Measurements from ENCODE around the gene RAB36.

RAB36 gene

DNA sequence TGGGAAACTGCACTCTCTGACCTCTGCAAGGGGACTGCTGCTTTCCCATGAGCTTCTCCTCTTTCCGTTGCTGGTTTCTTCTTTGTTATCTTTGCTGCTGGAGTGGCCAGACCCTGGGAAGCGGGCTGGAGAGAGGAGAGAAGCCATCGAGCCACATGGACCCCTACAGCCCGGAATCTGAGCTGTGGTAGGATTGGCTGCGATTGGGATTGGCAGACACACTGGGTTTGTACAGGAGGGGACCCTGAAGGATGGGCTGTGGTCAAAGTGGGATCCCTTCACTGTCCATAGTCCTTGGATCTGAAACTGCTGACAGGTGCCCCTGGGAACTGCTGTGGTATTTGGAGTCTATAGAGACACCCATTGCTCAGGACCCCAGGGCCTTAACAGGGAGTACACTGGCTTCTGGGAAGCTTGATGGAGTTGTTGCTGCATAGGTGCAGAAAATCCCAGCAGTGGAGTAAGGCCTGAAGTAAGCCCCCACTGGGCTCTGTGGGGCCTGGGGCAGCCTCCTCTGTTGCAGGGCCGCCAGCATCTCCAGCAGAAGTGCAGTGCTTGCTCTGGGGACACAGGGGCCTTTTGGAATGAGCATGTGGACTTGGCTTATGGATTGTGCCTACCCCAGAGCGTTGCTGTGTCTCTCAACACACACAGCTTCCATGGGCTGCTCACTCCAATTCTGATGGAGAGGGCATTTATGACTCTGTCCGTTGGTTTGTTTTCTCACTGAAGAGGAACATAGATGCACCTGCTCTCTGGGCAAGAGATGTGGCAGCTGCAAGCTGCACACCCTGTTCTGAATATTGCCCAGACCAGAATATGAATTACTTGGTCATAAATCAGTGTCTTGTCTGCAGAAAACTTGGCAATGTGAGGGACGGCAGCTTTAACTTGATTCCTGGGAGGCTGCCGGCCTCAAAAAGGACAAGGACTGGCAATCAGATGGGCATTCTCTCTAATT lies 67.1 kb downstream of the RAB36 start:
- Histone ChIP-seq H4K20me1 (ENCODE audit: insufficient read depth, low read length) (peaks cover 6% of the 10 kb centered on the region; the same call in 1 of the 2 replicates), H3K27ac (ENCODE audit: low read length) (peak overlapping the region; percentile 60), H2AFZ (ENCODE audit: low read depth, low read length) (no peak overlapping the region), H3K9ac (ENCODE audit: low read depth, low read length) (peak overlapping the region; percentile 13; the same call in 1 of the 2 replicates), H3K36me3 (ENCODE audit: insufficient read depth, low read length) (peaks cover 16% of the 10 kb centered on the region), H3K9me3 (ENCODE audit: insufficient read depth, low read length, severe bottlenecking) (no peaks in the 10 kb centered on the region), H3K27me3 (ENCODE audit: insufficient read depth, low read length, poor library complexity) (no peaks in the 10 kb centered on the region), H3K4me1 (ENCODE audit: insufficient read depth, low read length) (peaks cover 50% of the 10 kb centered on the region), H3K4me2 (ENCODE audit: insufficient read depth, low read length) (no peak overlapping the region), H3K4me3 (ENCODE audit: low read depth in 1 of 2, low read length in 2 of 2) (no peak overlapping the region), H3K79me2 (ENCODE audit: insufficient read depth, low read length) (peaks cover 88% of the 10 kb centered on the region)
- ATAC-seq (ENCODE audit: insufficient read depth, low read depth): no peak
- TF ChIP-seq EZH2 (IDR thresholded peaks at IDR 0.05; ENCODE audit: borderline replicate concordance, low read depth, low read length, severe bottlenecking): no peak
- TF ChIP-seq, protein P1, sequence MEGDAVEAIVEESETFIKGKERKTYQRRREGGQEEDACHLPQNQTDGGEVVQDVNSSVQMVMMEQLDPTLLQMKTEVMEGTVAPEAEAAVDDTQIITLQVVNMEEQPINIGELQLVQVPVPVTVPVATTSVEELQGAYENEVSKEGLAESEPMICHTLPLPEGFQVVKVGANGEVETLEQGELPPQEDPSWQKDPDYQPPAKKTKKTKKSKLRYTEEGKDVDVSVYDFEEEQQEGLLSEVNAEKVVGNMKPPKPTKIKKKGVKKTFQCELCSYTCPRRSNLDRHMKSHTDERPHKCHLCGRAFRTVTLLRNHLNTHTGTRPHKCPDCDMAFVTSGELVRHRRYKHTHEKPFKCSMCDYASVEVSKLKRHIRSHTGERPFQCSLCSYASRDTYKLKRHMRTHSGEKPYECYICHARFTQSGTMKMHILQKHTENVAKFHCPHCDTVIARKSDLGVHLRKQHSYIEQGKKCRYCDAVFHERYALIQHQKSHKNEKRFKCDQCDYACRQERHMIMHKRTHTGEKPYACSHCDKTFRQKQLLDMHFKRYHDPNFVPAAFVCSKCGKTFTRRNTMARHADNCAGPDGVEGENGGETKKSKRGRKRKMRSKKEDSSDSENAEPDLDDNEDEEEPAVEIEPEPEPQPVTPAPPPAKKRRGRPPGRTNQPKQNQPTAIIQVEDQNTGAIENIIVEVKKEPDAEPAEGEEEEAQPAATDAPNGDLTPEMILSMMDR (IDR thresholded peaks at IDR 0.05; ENCODE audit: borderline replicate concordance, extremely low read depth, low read length, poor library complexity, severe bottlenecking): no peak
- no peak for DNase-seq

GRCh38 chr22:23213022-23213555 lies 67.8 kb downstream of the RAB36 start:
- Histone ChIP-seq H3K4me1 (ENCODE audit: insufficient read depth, low read length) (peaks cover 58% of the 10 kb centered on the region), H3K4me3 (ENCODE audit: low read depth in 1 of 2, low read length in 2 of 2) (no peak overlapping the region), H2AFZ (ENCODE audit: low read depth, low read length) (no peak overlapping the region), H3K36me3 (ENCODE audit: insufficient read depth, low read length) (peaks cover 9% of the 10 kb centered on the region), H3K79me2 (ENCODE audit: insufficient read depth, low read length) (peaks cover 88% of the 10 kb centered on the region), H3K27me3 (ENCODE audit: insufficient read depth, low read length, poor library complexity) (no peaks in the 10 kb centered on the region), H3K9ac (ENCODE audit: low read depth, low read length) (no peak overlapping the region), H4K20me1 (ENCODE audit: insufficient read depth, low read length) (no peaks in the 10 kb centered on the region), H3K4me2 (ENCODE audit: insufficient read depth, low read length) (no peak overlapping the region), H3K27ac (ENCODE audit: low read length) (peak overlapping the region; percentile 60), H3K9me3 (ENCODE audit: insufficient read depth, low read length, severe bottlenecking) (no peaks in the 10 kb centered on the region)
- no peak for ATAC-seq (ENCODE audit: insufficient read depth, low read depth)
- TF ChIP-seq EZH2 (IDR thresholded peaks at IDR 0.05; ENCODE audit: borderline replicate concordance, low read depth, low read length, severe bottlenecking): no peak
- TF ChIP-seq, protein P1 (IDR thresholded peaks at IDR 0.05; ENCODE audit: borderline replicate concordance, extremely low read depth, low read length, poor library complexity, severe bottlenecking): no peak
- DNase-seq: no peak

GRCh38 chr22:23213581-23214334 lies 68.5 kb downstream of the RAB36 start:
- TF ChIP-seq EZH2 (IDR thresholded peaks at IDR 0.05; ENCODE audit: borderline replicate concordance, low read depth, low read length, severe bottlenecking): no peak
- TF ChIP-seq, protein P1 (IDR thresholded peaks at IDR 0.05; ENCODE audit: borderline replicate concordance, extremely low read depth, low read length, poor library complexity, severe bottlenecking): no peak
- ATAC-seq (ENCODE audit: insufficient read depth, low read depth): no peak
- no peak for DNase-seq
- H3K4me3 ChIP-seq (ENCODE audit: low read depth in 1 of 2, low read length in 2 of 2): no peak overlapping the region
- H3K27ac ChIP-seq (ENCODE audit: low read length): peak overlapping the region; percentile 65
- H3K27me3 ChIP-seq (ENCODE audit: insufficient read depth, low read length, poor library complexity): no peaks in the 10 kb centered on the region
- peaks cover 7% of the 10 kb centered on the region for H3K36me3 ChIP-seq (ENCODE audit: insufficient read depth, low read length)
- H3K79me2 ChIP-seq (ENCODE audit: insufficient read depth, low read length): peaks cover 90% of the 10 kb centered on the region
- no peak overlapping the region for H3K4me2 ChIP-seq (ENCODE audit: insufficient read depth, low read length)
- H4K20me1 ChIP-seq (ENCODE audit: insufficient read depth, low read length): no peaks in the 10 kb centered on the region
- H3K9me3 ChIP-seq (ENCODE audit: insufficient read depth, low read length, severe bottlenecking): no peaks in the 10 kb centered on the region
- no peak overlapping the region for H3K9ac ChIP-seq (ENCODE audit: low read depth, low read length)
- peaks cover 64% of the 10 kb centered on the region for H3K4me1 ChIP-seq (ENCODE audit: insufficient read depth, low read length)
- H2AFZ ChIP-seq (ENCODE audit: low read depth, low read length): no peak overlapping the region
